IMR-90 (cell line): ENCODE data around the gene KCNN3. TPM values are rescaled to one million over a fixed set of nuclear protein-coding genes. Genes with fewer than 3 reads are reported as not detected.

Experiments used
- ATAC-seq: fragments of 200-7000 bp; cut with Tn5 transposase; 2 replicates; pipeline ENCODE4 v1.9.1; 2020; ENCODE audit warnings: low read depth, mild to moderate bottlenecking, moderate library complexity
- BruUV-seq: library from RNA; stranded (reverse); fragments of 400-500 nt; replicated peaks from 2 replicates; lab custom pipeline; 2021; lab: Mats Ljungman, UMichigan
- CTCF ChIA-PET: fragments of 300-600 bp; formaldehyde crosslinking; extraction: SDS; loops from one replicate; lab custom pipeline; 2021; ENCODE audit warnings: antibody characterized with exemption; lab: Yijun Ruan, JAX
- POLR2A ChIA-PET: fragments of 300-600 bp; sonication (Branson Sonifier 250); formaldehyde crosslinking; loops from one replicate; lab custom pipeline; 2022; ENCODE audit warnings: antibody characterized with exemption; ENCODE audit not compliant: unreplicated experiment; lab: Charles Lee
- DNase-seq: peaks from one replicate; pipeline ENCODE4 v3.0.0; 2013
- H2AFZ ChIP-seq: replicated peaks from 2 replicates; pipeline ENCODE3; 2013; ENCODE audit warnings: low read length, mild to moderate bottlenecking; ENCODE audit not compliant: poor library complexity
- H2AK5ac ChIP-seq: 2 replicates; pipeline ENCODE4 v1.6.1; 2013; ENCODE audit warnings: low read depth, low read length, inconsistent platforms
- H2AK9ac ChIP-seq: replicated peaks from 2 replicates; pipeline ENCODE3; 2013; ENCODE audit warnings: mild to moderate bottlenecking, low read depth, low read length, moderate library complexity; ENCODE audit not compliant: poor library complexity
- H2BK120ac ChIP-seq: 2 replicates; pipeline ENCODE4 v1.6.1; 2013; ENCODE audit warnings: low read depth, low read length, inconsistent platforms
- H2BK15ac ChIP-seq: 3 replicates; pipeline ENCODE4 v1.6.1; 2013; ENCODE audit warnings: low read depth, low read length, inconsistent platforms
- H2BK20ac ChIP-seq: 2 replicates; pipeline ENCODE4 v1.6.1; 2013; ENCODE audit warnings: low read depth, mild to moderate bottlenecking, inconsistent platforms, low read length, moderate library complexity
- H2BK5ac ChIP-seq: 2 replicates; pipeline ENCODE4 v1.6.1; 2013; ENCODE audit warnings: mild to moderate bottlenecking, low read depth, low read length, inconsistent platforms; ENCODE audit not compliant: poor library complexity, severe bottlenecking
- H3K14ac ChIP-seq: replicated peaks from 2 replicates; pipeline ENCODE4 v1.6.1; 2013; ENCODE audit warnings: low read depth, low read length, inconsistent platforms
- H3K18ac ChIP-seq: 2 replicates; pipeline ENCODE4 v1.6.1; 2013; ENCODE audit warnings: low read depth, low read length, control low read depth
- H3K23ac ChIP-seq: 2 replicates; pipeline ENCODE4 v1.6.1; 2013; ENCODE audit warnings: low read depth, low read length, inconsistent platforms
- H3K27ac ChIP-seq: 2 replicates; pipeline ENCODE4 v1.5.1; 2013; ENCODE audit warnings: mild to moderate bottlenecking, control low read depth, low read length; ENCODE audit not compliant: insufficient read depth
- H3K27me3 ChIP-seq: 2 replicates; pipeline ENCODE4 v1.6.1; 2013; ENCODE audit warnings: low read length; ENCODE audit not compliant: control insufficient read depth, insufficient read depth
- H3K36me3 ChIP-seq: 2 replicates; pipeline ENCODE4 v1.6.1; 2013; ENCODE audit warnings: low read length, mixed read lengths; ENCODE audit not compliant: control insufficient read depth, insufficient read depth
- H3K4ac ChIP-seq: 2 replicates; pipeline ENCODE4 v1.6.1; 2013; ENCODE audit warnings: low read depth, low read length, inconsistent platforms
- H3K4me1 ChIP-seq: 2 replicates; pipeline ENCODE4 v1.6.1; 2013; ENCODE audit warnings: low read length, mixed read lengths; ENCODE audit not compliant: control insufficient read depth, insufficient read depth
- H3K4me2 ChIP-seq: 2 replicates; pipeline ENCODE4 v1.6.1; 2013; ENCODE audit warnings: low read depth, mild to moderate bottlenecking, control low read depth, low read length, moderate library complexity
- H3K4me3 ChIP-seq: 2 replicates; pipeline ENCODE4 v1.5.1; 2013; ENCODE audit warnings: low read depth, mild to moderate bottlenecking, control low read depth, low read length, moderate library complexity; ENCODE audit not compliant: insufficient read depth
- H3K56ac ChIP-seq: 2 replicates; pipeline ENCODE4 v1.6.1; 2013; ENCODE audit warnings: low read length, inconsistent platforms; ENCODE audit not compliant: insufficient read depth; ENCODE audit errors: extremely low read depth
- H3K79me1 ChIP-seq, 2 experiments: 2 replicates each; pipeline ENCODE4 v1.6.1; 2013; ENCODE audit warnings: low read length in 2 of 2, inconsistent platforms in 1 of 2, low read depth in 1 of 2
- H3K9ac ChIP-seq: 2 replicates; pipeline ENCODE4 v1.6.1; 2013; ENCODE audit warnings: low read depth, low read length, control low read depth
- H3K9me1 ChIP-seq: 2 replicates; pipeline ENCODE4 v1.6.1; 2013; ENCODE audit warnings: low read length, inconsistent platforms; ENCODE audit not compliant: insufficient read depth
- H3K9me3 ChIP-seq: 2 replicates; pipeline ENCODE4 v1.6.1; 2013; ENCODE audit warnings: low read length; ENCODE audit not compliant: control insufficient read depth, insufficient read depth
- H4K20me1 ChIP-seq: 2 replicates; pipeline ENCODE4 v1.6.1; 2013; ENCODE audit warnings: low read length, inconsistent platforms; ENCODE audit not compliant: insufficient read depth
- H4K5ac ChIP-seq: 2 replicates; pipeline ENCODE4 v1.6.1; 2013; ENCODE audit warnings: mild to moderate bottlenecking, low read depth, low read length, control low read depth
- H4K8ac ChIP-seq, 2 experiments: 2 replicates each; pipeline ENCODE4 v1.6.1; 2013; ENCODE audit warnings: low read depth in 2 of 2, low read length in 2 of 2, control low read depth in 1 of 2, inconsistent platforms in 1 of 2
- H4K91ac ChIP-seq: 2 replicates; pipeline ENCODE4 v1.6.1; 2013; ENCODE audit warnings: low read depth, low read length, inconsistent platforms; ENCODE audit not compliant: insufficient read depth
- BHLHE40 ChIP-seq: fragments of 150-350 bp; IDR thresholded peaks from 2 replicates; pipeline ENCODE4 v1.6.1; 2016; ENCODE audit warnings: mild to moderate bottlenecking, low read depth, low read length
- CEBPB ChIP-seq: IDR thresholded peaks from 2 replicates; pipeline ENCODE4 v1.6.1; 2012; ENCODE audit warnings: low read depth, low read length, improper control_type of control experiment
- CHD1 ChIP-seq: IDR thresholded peaks from 2 replicates; pipeline ENCODE4 v1.6.1; 2012; ENCODE audit warnings: low read depth, low read length, improper control_type of control experiment
- CTCF ChIP-seq: conservative IDR thresholded peaks from 2 replicates; pipeline ENCODE4 v1.5.1; 2012; ENCODE audit warnings: mild to moderate bottlenecking, low read depth, low read length, improper control_type of control experiment
- FOS ChIP-seq: fragments of 150-350 bp; IDR thresholded peaks from 2 replicates; pipeline ENCODE4 v1.6.1; 2016; ENCODE audit warnings: low read depth, low read length
- MAFK ChIP-seq: IDR thresholded peaks from 2 replicates; pipeline ENCODE4 v1.6.1; 2012; ENCODE audit warnings: low read depth, low read length, improper control_type of control experiment
- MAZ ChIP-seq: IDR thresholded peaks from 2 replicates; pipeline ENCODE4 v1.6.1; 2012; ENCODE audit warnings: low read depth, mild to moderate bottlenecking, low read length, improper control_type of control experiment, moderate library complexity, borderline replicate concordance
- MXI1 ChIP-seq: IDR thresholded peaks from 2 replicates; pipeline ENCODE4 v1.6.1; 2012; ENCODE audit warnings: low read depth, mild to moderate bottlenecking, low read length, moderate library complexity, borderline replicate concordance
- NFE2L2 ChIP-seq: fragments of 150-350 bp; IDR thresholded peaks from 2 replicates; pipeline ENCODE4 v1.6.1; 2016; ENCODE audit warnings: low read depth, mild to moderate bottlenecking, low read length
- POLR2A ChIP-seq: IDR thresholded peaks from 2 replicates; pipeline ENCODE4 v1.6.1; 2012; ENCODE audit warnings: mild to moderate bottlenecking, low read depth, low read length
- RAD21 ChIP-seq: IDR thresholded peaks from 2 replicates; pipeline ENCODE4 v1.6.1; 2012; ENCODE audit warnings: low read length, improper control_type of control experiment
- RFX5 ChIP-seq: IDR thresholded peaks from 2 replicates; pipeline ENCODE4 v1.8.0; 2012; ENCODE audit warnings: low read depth, mild to moderate bottlenecking, low read length, moderate library complexity
- SMC3 ChIP-seq: fragments of 150-350 bp; IDR thresholded peaks from 2 replicates; pipeline ENCODE4 v1.6.1; 2016; ENCODE audit warnings: low read depth, mild to moderate bottlenecking, antibody characterized with exemption, low read length, moderate library complexity
- WGBS, 2 experiments: methylation state at CpG; one replicate each; pipeline versions ENCODE4 v1.1.5 to v1.1.7; 2013; ENCODE audit warnings: missing lambda C conversion rate in 2 of 2; ENCODE audit not compliant: insufficient read length in 1 of 2; ENCODE audit errors: extremely low coverage in 2 of 2; 5-methylcytosine and 5-hydroxymethylcytosine counted together
- dilution Hi-C: fragments of 300-500 bp; cut with HindIII; formaldehyde crosslinking; loops from one replicate; pipeline ENCODE4 v1.14.3; 2018; ENCODE audit warnings: low sequenced_read_pairs; ENCODE audit not compliant: unreplicated experiment
- in situ Hi-C: fragments of 300-500 bp; cut with MboI; formaldehyde crosslinking; loops from 3 replicates; pipeline ENCODE4 v1.14.3; 2019; ENCODE audit warnings: low sequenced_read_pairs, inconsistent platforms, mixed read lengths
- intact Hi-C: fragments of 100-400 bp; cut with micrococcal nuclease; formaldehyde crosslinking; loops from 2 replicates; pipeline ENCODE4 v1.10.0; 2022
- polyA plus RNA-seq, 3 experiments: library from polyadenylated mRNA; depleted of rRNA; stranded (reverse); fragments of >200 nt; gene quantifications; 2 replicates each; pipeline ENCODE4 v1.2.3, GENCODE V29; 2012; ENCODE audit warnings: low replicate concordance in 1 of 3
- total RNA-seq: library from RNA; depleted of rRNA; stranded (reverse); fragments of >200 nt; gene quantifications from 2 replicates; pipeline ENCODE4 v1.2.3, GENCODE V29; 2012
- TF ChIP-seq, protein P1 (sequence below): fragments of 150-350 bp; IDR thresholded peaks from 2 replicates; pipeline ENCODE4 v1.6.1; 2016; ENCODE audit warnings: low read depth, mild to moderate bottlenecking, low read length, moderate library complexity, borderline replicate concordance

Gene KCNN3
- total and polyA plus RNA-seq, 2 of the 4 experiments (the other 2 are of a cell fraction), result 0.02 TPM; not detected in 1

DNA sequence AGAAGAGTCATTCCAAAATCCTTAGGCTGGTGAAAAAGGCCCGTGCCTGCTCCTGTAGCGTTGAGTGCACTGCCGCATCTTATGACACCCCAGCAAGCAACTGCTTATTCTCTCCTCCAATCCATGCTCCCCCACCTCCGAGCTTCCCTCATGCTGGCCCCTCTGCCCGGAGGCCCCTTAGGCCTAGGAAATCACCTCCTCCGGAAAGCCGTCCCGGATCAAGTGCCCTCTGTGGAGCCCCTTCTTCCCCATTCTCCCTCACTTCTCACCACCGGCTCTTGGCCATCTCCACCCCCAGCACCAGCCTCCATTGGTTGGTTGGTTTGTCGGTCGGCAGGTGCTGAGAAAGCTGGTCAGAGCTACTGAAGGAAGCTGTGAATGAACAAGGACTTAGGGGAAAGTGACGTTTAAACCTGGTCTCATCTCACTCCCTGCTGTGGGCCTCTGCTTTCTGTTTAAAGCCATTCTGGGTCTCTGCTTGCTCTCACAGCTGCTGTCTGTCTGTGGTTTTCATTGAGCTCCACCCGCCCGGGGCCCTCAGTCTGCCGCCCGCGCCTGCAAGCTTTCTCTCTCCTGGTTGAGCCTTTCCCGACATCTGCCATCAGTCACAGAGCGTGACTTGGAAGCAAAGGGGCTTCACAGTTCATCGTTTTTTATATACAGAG is 122.2 kb downstream of the KCNN3 start:
- Histone ChIP-seq H3K36me3 (no peaks in the 10 kb centered on the region), H3K27ac (no peak overlapping the region), H3K9me1 (no peaks in the 10 kb centered on the region), H2BK20ac (no peak overlapping the region), H3K14ac (no peak overlapping the region), H3K4me1 (no peaks in the 10 kb centered on the region; the same call in 1 of the 2 replicates), H3K9ac (no peak overlapping the region), H4K5ac (no peak overlapping the region), H2AFZ (no peak overlapping the region), H4K8ac (no peak overlapping the region), H4K91ac (no peak overlapping the region), H3K18ac (no peak overlapping the region), H3K27me3 (peaks cover 89% of the 10 kb centered on the region), H2BK120ac (no peak overlapping the region), H3K4ac (no peak overlapping the region), H2BK5ac (no peak overlapping the region), H3K56ac (no peak overlapping the region), H3K79me1 (no peaks in the 10 kb centered on the region), H4K20me1 (no peaks in the 10 kb centered on the region), H3K9me3 (no peaks in the 10 kb centered on the region), H2AK9ac (no peak overlapping the region), H2AK5ac (no peak overlapping the region), H3K4me2 (no peak overlapping the region; the same call in 1 of the 2 replicates), H3K23ac (no peak overlapping the region), H2BK15ac (no peak overlapping the region), H3K4me3 (no peak overlapping the region)
- no peak for TF ChIP-seq CHD1
- no peak for TF ChIP-seq SMC3
- no peak for TF ChIP-seq BHLHE40
- TF ChIP-seq MAFK, result no peak
- no peak for TF ChIP-seq CTCF
- TF ChIP-seq MXI1, result no peak
- TF ChIP-seq, protein P1, sequence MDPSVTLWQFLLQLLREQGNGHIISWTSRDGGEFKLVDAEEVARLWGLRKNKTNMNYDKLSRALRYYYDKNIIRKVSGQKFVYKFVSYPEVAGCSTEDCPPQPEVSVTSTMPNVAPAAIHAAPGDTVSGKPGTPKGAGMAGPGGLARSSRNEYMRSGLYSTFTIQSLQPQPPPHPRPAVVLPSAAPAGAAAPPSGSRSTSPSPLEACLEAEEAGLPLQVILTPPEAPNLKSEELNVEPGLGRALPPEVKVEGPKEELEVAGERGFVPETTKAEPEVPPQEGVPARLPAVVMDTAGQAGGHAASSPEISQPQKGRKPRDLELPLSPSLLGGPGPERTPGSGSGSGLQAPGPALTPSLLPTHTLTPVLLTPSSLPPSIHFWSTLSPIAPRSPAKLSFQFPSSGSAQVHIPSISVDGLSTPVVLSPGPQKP, result no peak
- no peak for TF ChIP-seq NFE2L2
- no peak for TF ChIP-seq CEBPB
- TF ChIP-seq RFX5, result no peak
- no peak for TF ChIP-seq RAD21
- no peak for TF ChIP-seq MAZ
- no peak for TF ChIP-seq POLR2A
- TF ChIP-seq FOS, result no peak
- ATAC-seq (no peak), DNase-seq (no peak)
- no TSS peak for BruUV-seq
- ChIA-PET POLR2A (no interaction called here), CTCF (interaction anchor here (1.1 kb wide), 1 partner anchor 14 kb away, joined by 3 read pairs; no protein-coding TSS in a partner anchor)
- WGBS, 2 experiments, result 14% methylated on average over 8 of the region's 20 CpGs; no CpG with 5 or more reads in 1 of the 2 experiments
- in situ Hi-C loops, result no loop called here
- intact Hi-C loops, result no loop called here
- dilution Hi-C loops, result no loop called here
